Measurements from ENCODE around the gene HRG. TPM values are rescaled to one million over a fixed set of nuclear protein-coding genes. Genes with fewer than 3 reads are reported as not detected.

Gene HRG
- polyA plus RNA-seq, 1 donor from 2014 or later: not detected

DNA sequence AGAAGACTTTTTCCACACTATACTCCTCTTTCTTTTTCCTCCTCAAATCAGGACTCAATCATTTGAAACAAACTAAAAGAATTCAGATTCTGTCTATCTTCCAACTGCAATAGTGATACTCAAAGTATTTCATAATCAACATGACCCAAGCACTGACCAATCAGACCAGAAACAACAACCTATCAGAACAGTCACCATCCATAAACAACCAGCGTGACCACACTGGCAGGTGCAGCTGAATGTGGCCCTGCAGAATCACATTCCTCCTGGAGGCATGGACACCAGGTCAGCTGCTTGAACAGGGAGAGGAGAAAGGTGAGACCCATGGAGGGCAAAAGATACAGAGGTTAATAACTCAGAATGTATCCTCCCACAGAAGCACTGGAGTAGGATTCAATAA, 13.3 kb downstream of the HRG start:
- Histone ChIP-seq H3K79me2 (replicated peaks; ENCODE audit: insufficient read depth, low read length) (no peaks in the 10 kb centered on the region), H3K9me3 (ENCODE audit: low read length) (no peaks in the 10 kb centered on the region), H3K4me3 (ENCODE audit: low read length) (no peak overlapping the region), H3K9me2 (ENCODE audit: insufficient read depth, low read length) (no peaks in the 10 kb centered on the region), H4K20me1 (ENCODE audit: insufficient read depth) (no peaks in the 10 kb centered on the region), H3K9ac (ENCODE audit: low read length) (no peak overlapping the region), H2AFZ (ENCODE audit: low read depth, low read length) (no peak overlapping the region), H3F3A (ENCODE audit: insufficient read depth, low read length, poor library complexity, severe bottlenecking) (no peaks in the 10 kb centered on the region), H3K4me2 (ENCODE audit: low read length) (no peak overlapping the region), H3K27me3 (ENCODE audit: insufficient read depth, low read depth, low read length) (no peaks in the 10 kb centered on the region), H3K27ac (ENCODE audit: low read length) (no peak overlapping the region), H3K36me3 (ENCODE audit: insufficient read depth, low read length) (no peaks in the 10 kb centered on the region)
- TF ChIP-seq POLR2AphosphoS5 (IDR thresholded peaks at IDR 0.05) (no peak), REST (IDR thresholded peaks at IDR 0.05; ENCODE audit: borderline replicate concordance) (no peak), SMC3 (conservative IDR thresholded peaks at IDR 0.05; ENCODE audit: poor library complexity) (no peak), EP300 (conservative IDR thresholded peaks at IDR 0.05; ENCODE audit: poor library complexity, severe bottlenecking) (no peak), RAD21 (conservative IDR thresholded peaks at IDR 0.05) (no peak), MXI1 (conservative IDR thresholded peaks at IDR 0.05; ENCODE audit: poor library complexity, severe bottlenecking) (no peak), EZH2 (IDR thresholded peaks at IDR 0.05; ENCODE audit: borderline replicate concordance, insufficient read depth, low read length, poor library complexity, severe bottlenecking) (no peak), TAF1 (IDR thresholded peaks at IDR 0.05; ENCODE audit: low read depth) (no peak)
- TF ChIP-seq, protein P1, sequence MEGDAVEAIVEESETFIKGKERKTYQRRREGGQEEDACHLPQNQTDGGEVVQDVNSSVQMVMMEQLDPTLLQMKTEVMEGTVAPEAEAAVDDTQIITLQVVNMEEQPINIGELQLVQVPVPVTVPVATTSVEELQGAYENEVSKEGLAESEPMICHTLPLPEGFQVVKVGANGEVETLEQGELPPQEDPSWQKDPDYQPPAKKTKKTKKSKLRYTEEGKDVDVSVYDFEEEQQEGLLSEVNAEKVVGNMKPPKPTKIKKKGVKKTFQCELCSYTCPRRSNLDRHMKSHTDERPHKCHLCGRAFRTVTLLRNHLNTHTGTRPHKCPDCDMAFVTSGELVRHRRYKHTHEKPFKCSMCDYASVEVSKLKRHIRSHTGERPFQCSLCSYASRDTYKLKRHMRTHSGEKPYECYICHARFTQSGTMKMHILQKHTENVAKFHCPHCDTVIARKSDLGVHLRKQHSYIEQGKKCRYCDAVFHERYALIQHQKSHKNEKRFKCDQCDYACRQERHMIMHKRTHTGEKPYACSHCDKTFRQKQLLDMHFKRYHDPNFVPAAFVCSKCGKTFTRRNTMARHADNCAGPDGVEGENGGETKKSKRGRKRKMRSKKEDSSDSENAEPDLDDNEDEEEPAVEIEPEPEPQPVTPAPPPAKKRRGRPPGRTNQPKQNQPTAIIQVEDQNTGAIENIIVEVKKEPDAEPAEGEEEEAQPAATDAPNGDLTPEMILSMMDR (IDR thresholded peaks at IDR 0.05; ENCODE audit: poor library complexity, severe bottlenecking): no peak

DNA sequence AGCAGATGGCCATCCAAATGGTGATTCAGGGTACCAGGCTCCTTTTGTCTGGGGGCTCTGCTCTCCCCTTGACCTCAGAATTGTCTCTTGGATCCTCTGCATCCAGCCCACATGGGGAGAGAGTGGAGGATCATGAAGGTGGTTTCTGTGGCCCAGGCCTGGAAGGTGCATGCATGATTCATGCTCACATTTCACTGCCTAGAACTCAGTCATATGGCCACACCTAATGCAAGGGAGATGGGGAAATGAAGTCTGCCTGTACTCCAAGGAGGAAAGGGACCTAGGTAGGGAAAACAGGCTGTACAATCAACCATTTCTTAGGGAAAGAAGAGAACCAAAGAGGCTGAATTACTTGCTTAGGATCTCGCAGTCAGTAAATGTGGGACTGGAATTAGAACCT, 15.1 kb downstream of the HRG start:
- Histone ChIP-seq H4K20me1 (ENCODE audit: insufficient read depth) (no peaks in the 10 kb centered on the region), H3K79me2 (replicated peaks; ENCODE audit: insufficient read depth, low read length) (no peaks in the 10 kb centered on the region), H3K9me3 (ENCODE audit: low read length) (no peaks in the 10 kb centered on the region), H3K27ac (ENCODE audit: low read length) (no peak overlapping the region), H3F3A (ENCODE audit: insufficient read depth, low read length, poor library complexity, severe bottlenecking) (no peaks in the 10 kb centered on the region), H3K36me3 (ENCODE audit: insufficient read depth, low read length) (no peaks in the 10 kb centered on the region), H3K4me2 (ENCODE audit: low read length) (no peak overlapping the region), H3K9ac (ENCODE audit: low read length) (no peak overlapping the region), H3K9me2 (ENCODE audit: insufficient read depth, low read length) (no peaks in the 10 kb centered on the region), H3K4me3 (ENCODE audit: low read length) (no peak overlapping the region), H3K27me3 (ENCODE audit: insufficient read depth, low read depth, low read length) (no peaks in the 10 kb centered on the region), H2AFZ (ENCODE audit: low read depth, low read length) (no peak overlapping the region)
- TF ChIP-seq EZH2 (IDR thresholded peaks at IDR 0.05; ENCODE audit: borderline replicate concordance, insufficient read depth, low read length, poor library complexity, severe bottlenecking) (no peak), RAD21 (conservative IDR thresholded peaks at IDR 0.05) (no peak), EP300 (conservative IDR thresholded peaks at IDR 0.05; ENCODE audit: poor library complexity, severe bottlenecking) (no peak), MXI1 (conservative IDR thresholded peaks at IDR 0.05; ENCODE audit: poor library complexity, severe bottlenecking) (no peak), TAF1 (IDR thresholded peaks at IDR 0.05; ENCODE audit: low read depth) (no peak), POLR2AphosphoS5 (IDR thresholded peaks at IDR 0.05) (no peak), SMC3 (conservative IDR thresholded peaks at IDR 0.05; ENCODE audit: poor library complexity) (no peak), REST (IDR thresholded peaks at IDR 0.05; ENCODE audit: borderline replicate concordance) (no peak)
- TF ChIP-seq, protein P1 (IDR thresholded peaks at IDR 0.05; ENCODE audit: poor library complexity, severe bottlenecking): no peak
